ENCODE measurements around the gene ARHGAP28.

DNA sequence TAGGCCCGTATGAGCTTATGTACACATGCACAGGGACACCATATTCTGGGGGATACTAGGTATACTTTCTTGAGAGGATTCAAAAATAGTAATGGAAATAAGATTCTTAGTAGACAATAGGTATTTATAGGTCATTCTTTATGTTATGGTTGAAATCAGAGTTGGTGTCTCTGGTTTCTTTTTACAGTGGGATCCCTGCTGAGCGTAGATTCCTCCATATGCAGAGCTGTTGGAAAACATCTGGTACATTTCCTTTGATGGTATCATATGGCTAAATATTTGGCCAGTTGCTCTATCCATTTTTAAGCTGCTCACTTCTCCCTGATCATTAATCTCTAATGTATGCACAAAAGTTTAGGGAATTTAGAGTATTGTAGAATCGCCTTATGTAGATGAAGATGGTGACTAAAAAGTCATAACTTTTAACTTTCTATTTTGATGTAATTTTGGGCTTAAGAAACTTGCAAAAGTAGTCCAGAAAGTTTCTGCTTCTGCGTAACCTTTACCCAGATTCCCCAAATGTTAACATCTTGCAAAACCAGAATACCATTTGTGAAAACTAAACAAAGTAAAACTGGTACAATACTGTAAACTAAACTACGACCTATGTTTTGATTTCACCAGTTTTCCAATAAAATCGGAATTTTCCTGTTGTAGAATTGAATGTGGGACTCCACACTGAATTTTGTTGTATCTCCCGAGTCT lies 5.4 kb downstream of the ARHGAP28 start:
- no peak for TF ChIP-seq CTCF (IDR thresholded peaks at IDR 0.05)
- no peak for TF ChIP-seq POLR2A (IDR thresholded peaks at IDR 0.05)
- no peak for TF ChIP-seq POLR2AphosphoS5 (IDR thresholded peaks at IDR 0.05)

All from prostate gland (tissue), 2 donors.